GM18502 (cell line): Measurements from ENCODE around the gene RPGR.

Experiments used
- ATAC-seq: cut with Tn5 transposase; IDR thresholded peaks from one replicate; pipeline ENCODE4 v1.9.1; 2021; ENCODE audit warnings: mild to moderate bottlenecking; ENCODE audit not compliant: unreplicated experiment, poor library complexity

RPGR gene

DNA sequence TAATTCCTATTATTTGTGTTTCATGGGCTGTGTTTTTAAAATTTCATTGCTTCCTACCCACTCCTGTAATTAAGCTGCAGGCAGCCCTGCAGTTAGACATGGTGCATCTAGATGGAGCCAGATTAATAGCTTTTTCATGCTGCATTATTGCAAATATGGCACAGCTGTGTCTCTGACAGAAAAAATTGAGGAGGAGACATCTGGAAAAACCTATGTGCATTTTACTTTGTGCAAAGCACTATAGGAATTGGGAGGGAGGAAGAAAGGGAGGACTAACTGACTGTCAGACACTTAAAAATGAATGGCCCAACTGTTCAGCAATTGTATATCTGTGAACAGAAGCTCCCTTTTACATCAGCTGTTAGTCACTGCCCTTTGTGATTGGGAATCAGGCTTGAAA is 8.1 kb upstream of the RPGR start:
- ATAC-seq: no peak

DNA sequence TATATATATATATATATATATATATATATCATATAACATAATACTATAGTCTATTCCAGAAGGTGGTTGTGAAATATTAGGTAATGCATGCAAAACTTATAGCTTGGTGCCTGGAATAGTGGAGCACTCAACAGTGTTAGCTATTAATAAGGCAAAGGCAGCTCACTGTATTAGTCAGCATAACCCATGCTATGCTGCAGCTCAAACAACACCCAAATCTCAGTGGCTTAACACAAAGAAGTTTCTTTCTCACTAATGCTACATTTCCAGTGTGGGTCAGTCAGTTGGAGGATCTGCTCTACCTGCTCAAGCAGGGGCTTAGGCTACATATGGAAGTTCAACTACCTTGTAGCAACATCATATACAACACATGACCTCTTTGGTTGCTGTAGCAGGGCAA is 5.2 kb upstream of the RPGR start:
- ATAC-seq: peak; percentile 73

DNA sequence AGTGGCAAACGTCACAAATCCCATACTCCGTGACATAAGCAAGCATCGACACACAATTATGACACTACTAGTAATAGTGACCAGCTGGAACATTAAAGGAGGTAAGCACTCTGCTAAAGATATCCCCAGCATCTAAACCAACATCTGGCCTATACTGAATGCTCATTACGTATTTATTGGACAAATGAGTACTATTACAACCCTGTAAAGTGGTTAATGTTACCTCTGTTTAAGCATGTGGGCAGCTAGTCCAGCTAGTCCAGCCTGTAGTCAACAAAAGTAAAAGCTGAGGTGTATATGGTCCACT is 419 bp upstream of the RPGR start:
- peak; percentile 1 for ATAC-seq

DNA sequence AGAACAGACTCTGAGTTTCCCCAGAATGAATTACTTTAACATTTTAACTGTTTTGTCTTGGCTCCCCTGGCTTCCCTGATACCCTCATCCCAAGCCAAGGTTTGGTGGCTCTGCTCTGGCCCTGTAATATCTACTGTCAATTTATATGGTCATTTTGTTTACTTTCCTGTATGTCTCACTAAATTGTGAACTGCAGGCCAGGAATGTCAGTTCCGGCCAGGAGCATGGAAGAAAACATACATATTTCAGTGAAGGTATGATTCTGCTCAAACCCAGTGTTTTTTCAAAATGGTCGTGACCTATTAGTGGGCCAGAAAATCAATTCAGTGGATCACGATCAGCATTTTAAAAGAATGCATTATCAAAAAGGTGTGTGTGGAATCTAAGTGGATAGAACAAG is 1.2 kb downstream of the RPGR start:
- no peak for ATAC-seq

DNA sequence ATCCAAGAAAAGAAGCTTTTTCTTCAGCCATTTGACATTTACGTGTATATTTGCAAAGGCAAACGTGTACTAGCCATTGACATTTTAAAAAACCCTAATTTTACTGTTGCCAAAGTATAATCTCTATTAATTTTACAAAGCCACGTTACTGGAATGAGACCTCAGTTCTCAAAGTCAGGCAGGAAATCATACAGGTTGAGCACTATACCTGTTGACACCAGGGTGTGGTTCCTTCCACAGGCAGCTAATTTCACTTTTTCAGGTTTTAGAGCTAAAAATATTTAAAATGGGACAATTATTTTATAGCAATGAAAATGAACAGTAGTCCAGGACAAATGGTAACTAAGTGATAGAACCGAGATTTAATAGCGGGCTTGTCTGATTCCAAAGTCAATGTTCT is 6.5 kb downstream of the RPGR start:
- no peak for ATAC-seq

DNA sequence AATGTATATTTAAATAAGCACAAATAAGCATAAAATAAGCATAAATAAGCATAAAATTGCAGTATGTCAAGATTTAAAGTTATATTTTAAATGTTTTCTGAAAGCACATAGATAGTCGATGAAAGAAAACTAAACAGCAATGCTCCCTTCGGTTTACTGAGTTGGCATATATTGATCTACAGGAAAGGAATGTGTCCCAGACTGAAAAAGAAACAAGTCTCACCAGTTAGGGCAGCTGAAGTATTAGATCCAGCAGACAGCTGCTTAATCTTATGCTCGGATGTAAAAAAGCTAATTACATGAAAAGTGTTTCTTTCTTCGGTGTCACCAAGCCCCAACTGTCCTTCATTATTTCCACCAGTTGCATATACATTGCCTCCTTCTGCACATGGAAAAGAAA is 8.7 kb downstream of the RPGR start:
- ATAC-seq: no peak

DNA sequence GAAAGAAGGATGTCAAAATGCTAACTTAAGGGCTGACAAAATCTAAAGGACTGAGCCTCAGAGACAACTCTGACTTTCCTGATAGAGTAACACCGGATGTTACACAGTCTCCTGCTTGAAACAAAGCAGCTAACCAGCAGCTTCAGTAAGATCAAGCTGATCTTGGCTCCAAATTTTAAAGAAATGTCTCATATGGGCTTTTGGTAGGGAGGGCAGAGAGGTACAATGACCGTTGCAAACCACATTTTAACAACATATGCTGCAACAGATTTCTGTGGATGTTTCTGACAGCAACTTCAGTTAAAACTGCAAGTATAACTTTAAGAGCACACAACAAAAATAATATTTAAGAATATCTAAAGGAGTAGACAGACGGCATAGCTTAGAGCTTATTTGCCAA is 9.1 kb downstream of the RPGR start:
- ATAC-seq: no peak

DNA sequence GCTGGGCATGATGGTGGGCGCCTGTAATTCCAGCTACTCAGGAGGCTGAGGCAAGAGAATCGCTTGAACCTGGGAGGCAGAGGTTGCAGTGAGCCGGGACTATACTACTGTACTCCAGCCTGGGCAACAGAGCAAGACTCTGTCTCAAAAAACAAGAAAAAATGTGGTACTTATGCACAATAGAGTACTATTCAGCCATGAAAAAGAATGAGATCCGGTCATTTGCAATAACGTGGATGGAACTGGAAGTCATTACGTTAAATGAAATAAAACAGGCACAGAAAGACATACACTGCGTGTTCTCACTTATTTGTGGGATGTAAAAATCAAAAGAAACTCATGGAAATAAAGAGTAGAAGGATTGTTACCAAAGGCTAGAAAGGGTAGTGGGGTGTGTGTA is 12.1 kb downstream of the RPGR start:
- no peak for ATAC-seq

DNA sequence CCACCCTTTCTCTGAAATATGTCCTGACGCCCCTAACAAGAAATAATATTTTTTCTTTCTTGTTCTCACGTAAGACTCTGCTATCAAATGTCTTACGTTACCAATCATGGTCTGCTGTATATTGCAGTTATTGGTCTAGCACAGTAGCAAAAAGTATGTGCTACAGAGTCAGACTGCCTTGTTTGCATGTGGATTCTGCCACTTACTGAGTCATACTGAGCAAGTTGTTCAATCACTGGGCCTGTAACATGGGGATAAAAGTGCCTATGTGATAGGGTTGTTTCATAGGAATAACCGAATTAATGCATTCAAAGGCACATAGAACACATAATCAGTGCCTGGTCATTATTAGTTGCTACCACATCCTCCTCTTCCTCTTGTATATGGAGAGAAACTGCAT is 14.1 kb downstream of the RPGR start:
- ATAC-seq: no peak

DNA sequence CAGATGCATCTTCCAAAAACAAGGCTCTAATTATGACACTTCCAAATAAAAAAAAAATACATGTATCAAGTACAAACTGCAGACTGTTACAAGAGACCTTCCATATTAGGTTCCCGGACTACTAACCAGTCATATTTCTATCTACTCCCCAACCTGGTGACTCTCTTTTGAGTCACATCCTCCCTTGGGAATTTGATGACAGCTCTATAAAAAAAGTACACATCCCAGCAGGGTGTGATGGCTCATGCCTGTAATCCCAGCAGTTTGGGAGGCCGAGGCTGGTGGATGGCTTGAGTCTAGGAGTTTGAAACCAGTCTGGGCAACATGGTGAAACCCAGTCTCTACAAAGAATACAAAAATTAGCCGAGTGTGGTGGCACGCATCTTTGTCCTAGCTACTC is 14.9 kb downstream of the RPGR start:
- no peak for ATAC-seq

DNA sequence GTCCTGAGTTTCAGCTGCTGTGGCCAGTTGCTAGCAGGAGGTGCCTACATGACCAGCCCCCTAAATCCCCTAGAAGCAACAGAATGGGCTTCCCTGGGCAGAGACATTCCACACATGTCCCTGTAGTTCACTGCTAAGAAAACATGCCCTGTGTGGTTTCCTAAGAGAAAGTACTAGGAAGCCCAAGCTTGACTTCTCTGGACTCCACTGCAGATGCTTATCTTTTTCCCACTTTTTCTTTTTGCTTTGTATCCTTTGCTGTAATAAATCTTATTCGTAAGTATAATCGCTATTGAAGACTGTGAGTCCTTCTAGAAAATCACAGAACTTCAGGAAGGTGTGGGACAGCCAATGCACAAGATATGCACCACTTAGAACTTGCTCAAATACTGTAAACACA is 15.6 kb downstream of the RPGR start:
- no peak for ATAC-seq

DNA sequence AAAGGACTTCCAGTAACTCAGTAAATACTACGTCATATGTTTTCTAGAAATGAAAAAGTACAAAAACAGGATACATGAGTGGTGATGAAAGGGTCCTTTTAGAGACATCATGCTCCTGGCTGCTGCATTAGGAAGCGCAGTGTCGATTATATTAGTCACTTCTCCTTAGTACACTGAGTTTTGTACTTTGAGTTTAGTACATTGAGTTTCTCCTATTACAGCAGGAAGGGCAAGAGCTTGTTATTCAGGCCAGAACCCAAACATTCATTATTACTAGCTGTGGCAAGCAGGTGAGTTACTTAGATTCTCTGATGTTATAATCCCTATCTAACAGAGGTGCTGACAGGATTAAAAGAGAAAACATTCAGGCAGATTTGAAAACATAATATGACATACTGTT is 21.3 kb downstream of the RPGR start:
- ATAC-seq: no peak

DNA sequence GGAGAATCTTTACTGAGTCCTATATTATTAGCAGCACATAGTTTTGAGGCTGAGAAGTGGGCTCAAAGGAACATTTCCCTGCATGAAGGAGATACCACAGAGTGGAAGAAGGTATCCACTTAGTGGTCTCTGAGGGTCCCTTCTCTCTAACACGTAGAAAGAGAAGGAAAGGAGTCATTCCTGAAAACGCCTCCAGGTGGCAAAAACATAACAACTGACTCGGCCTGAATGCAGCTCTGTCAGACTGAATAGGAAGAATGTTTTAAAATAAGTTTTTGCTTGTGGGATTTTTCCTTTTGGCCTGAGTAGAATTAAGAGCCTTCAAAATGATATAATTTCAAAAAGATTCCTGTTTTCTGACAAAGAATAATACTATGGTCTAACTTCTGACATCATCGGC is 23.3 kb downstream of the RPGR start:
- no peak for ATAC-seq

DNA sequence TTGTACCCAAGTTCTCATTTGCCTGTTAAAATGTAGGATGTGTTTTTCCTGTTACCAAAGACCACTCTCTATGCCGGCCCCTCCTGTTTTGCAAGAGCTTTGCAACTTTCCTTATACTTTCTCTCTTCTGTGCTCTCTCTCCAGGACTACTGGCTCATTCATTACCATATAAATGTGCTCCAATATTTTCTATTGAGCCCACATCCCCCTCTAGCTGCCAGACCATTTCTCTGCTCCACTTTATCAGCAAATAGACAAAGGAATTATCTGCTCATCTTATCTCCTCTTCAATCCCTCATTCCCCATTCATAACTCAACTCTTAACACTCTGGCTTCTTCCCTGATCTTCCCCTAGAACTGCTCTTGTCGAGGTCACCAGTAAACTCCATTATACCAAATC is 33.6 kb downstream of the RPGR start:
- no peak for ATAC-seq

DNA sequence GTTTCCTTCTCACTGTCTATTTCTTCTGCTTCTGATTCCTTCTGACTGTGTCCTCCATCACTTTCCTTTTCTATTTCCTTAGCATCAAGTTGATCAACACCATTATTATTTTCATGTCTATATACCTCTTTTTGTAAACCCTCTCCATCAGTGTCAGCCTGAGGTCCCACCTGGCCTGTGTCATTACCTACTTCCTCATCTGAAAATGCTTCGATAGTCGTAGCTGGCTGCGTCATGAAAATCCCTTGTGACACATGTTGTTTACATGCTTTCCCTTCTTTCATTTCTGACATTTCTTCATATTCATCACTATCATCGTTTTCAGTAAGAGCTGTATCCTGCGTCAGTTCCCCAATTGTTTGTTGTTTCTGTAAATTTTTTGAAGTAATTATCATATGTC is 39.6 kb downstream of the RPGR start:
- ATAC-seq: peak; percentile 63

DNA sequence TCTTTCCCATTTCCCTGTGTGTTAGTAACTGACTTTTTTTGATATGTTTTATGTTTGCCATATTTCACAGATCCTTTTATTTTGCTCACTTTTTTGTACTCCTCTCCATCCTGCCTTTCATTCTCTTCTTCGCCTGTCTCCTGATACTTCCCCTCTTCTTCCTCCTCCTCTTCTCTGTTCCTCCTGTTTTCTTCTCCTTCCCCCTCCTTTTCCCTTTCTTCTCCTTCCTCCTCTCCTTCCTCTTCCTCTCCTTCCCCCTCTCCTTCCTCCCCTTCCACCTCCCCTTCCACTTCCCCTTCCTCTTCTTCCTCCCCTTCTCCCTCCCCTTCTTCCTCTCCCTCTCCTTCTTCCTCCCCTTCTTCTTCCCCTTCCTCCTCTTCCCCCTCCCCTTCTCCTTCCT is 41.7 kb downstream of the RPGR start:
- ATAC-seq: no peak

DNA sequence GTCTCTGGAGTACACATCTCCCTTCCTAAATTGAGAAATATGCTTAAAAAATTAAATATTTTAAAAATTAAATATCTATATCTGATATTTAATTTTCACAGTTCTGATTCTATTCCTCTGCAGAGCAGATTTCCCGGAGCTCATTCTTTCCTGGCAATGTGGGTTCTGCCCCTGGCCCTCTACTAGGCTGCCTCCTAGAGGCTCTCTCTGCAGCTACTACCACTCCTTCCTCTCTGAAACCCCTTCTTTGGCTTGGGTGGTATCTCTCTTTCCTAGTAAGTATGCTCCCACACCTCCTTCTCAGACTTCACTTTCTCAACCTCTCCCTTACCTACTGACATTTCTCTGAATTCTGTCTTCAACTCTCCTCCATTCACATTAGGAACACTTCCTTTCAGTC is 45.3 kb downstream of the RPGR start:
- ATAC-seq: no peak

DNA sequence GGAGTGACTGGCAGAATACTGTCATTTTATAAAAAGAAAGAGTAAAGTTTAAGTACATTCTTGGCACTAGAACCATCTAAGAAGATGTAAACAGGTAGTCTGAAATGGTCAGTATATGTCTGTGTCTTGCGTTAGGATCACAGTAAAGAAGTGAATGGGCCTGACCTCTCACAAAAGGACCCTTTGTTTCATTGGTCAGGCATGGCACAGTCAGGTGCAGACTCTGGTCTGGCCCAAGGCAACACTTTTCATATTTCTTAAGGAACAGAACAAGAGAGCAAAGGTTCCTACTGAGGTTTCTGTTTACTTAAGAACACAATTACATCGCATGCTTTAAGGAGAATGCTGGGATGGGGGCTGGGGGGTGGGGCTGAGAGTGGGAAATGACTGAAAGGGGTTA is 48.1 kb downstream of the RPGR start:
- ATAC-seq: no peak

DNA sequence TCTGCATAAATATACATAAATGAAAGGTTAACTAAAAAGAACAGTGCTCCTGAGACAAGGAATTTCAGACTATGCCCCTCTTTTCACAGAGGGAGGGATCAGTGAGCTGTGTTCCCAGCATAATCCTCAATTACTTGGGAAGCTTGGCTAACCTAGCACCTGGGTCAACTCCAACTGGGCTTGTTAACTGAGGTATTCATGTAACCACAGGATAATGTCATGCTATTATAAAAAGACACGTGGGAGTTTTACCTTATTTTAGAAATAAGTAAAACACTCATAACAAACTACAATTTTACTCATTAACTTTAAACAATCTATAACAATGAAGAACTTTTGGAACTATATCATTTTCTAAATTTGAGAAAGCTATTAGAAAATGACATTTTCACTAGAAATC is 48.6 kb downstream of the RPGR start:
- ATAC-seq: no peak

DNA sequence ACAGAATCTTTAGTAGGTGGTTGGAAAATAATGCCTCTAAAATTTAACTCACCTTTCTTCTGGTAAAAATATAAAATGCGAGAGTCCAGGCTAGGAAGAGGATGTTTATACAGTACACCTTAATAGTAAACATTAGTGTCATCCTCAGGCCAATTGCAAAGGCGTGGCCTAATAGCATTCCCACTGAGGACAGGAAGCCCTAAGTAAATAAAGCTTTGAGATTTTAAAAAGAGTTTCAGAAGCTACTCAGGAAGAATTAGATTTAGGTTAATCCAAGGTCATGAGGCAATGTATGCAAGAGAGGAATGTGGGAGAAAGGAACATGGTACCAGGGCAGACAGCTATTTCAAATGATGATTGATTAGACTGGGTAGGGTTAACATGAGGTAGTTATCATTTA is 49.5 kb downstream of the RPGR start:
- no peak for ATAC-seq

DNA sequence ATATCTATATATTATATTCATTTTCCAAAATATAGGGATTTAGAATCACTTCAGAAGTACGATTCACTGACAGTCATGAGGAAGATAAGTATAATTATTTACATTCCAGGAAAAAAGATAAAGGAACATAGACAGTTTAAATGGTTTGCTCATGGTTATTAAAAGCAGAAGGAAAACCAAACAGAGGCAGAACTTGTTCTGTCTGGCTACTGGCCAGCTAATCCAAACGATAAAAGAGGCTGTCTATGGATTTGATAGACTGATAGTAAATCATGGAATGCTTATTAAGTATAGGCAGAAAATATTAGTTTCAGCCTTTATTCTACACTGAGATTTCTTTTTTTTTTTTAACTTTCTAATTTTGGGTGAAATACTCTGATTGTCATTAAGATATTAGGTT is 50.2 kb downstream of the RPGR start:
- ATAC-seq: no peak

DNA sequence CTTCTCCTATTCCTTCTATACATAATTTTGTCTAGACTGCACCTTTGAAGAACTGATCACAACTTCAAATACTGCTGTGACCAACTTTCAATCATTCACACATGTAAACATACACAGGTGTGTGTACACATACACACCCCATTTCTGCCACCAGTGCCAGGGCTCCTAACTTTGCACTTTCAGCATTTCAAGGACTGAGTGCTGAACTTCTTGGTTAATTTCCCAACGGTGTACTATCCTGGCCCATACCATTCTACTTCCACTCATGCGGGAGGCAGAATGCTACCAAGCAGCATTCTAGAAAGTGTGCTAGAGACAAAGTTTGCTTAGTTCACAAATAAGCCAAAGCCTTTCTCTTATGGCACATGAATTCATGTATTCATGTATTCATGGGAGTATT is 51.2 kb downstream of the RPGR start:
- no peak for ATAC-seq

DNA sequence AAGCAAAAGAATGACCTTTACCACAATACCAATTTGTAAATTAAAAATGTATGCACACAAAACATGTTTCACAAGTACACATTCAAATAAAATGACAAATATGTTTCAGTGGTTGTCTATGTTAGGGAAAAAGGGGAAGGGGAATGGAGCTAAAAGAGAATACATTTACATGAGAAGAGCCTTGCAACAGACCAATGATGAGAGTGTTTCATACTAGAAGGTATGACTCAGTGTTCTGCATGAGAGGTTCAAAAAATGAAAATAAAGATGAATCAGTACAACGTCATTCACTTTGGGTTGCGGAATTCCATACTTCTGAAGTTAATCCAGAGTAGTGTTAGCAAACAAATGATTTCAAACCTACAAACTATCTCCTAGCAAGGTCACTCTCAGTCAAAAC is 51.7 kb downstream of the RPGR start:
- peak; percentile 43 for ATAC-seq

DNA sequence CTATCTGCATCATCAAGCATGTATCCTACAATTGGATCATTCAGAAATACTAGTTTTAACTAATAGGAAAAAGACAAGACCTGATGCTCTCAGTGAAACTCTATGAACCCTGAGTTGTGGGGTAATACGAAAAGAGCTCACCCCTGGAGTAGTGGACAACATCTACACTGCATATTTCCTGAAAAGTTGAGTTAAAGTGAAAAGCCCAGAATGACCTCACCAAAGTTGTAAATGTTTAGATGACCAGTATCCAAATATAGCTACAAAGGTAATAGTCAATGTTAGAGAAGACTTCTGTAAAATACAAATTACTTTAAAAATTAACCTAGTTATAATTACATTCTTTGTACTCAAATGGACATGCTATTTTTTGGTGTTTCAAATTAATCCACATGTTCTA is 53.9 kb downstream of the RPGR start:
- ATAC-seq: no peak
